Body of pancreas (tissue), 4 donors: ENCODE measurements around the gene COL6A3.

ENCODE experiments used
- POLR2A ChIP-seq, 3 donors: fragments of 450-650 bp; IDR thresholded peaks; one replicate each; pipeline ENCODE4 v1.6.1; 2016; ENCODE audit warnings: antibody characterized with exemption in 3 of 3, mild to moderate bottlenecking in 2 of 3
- TF ChIP-seq, protein P1 (sequence below), 7 experiments: fragments of 450-650 bp in 4 of 7; fragments of 200-600 bp in 3 of 7; sonication (generic) in 3 of 7; IDR thresholded peaks; one replicate each; pipeline ENCODE4 v1.5.1; 2016 to 2019; ENCODE audit warnings: antibody characterized with exemption in 7 of 7

DNA sequence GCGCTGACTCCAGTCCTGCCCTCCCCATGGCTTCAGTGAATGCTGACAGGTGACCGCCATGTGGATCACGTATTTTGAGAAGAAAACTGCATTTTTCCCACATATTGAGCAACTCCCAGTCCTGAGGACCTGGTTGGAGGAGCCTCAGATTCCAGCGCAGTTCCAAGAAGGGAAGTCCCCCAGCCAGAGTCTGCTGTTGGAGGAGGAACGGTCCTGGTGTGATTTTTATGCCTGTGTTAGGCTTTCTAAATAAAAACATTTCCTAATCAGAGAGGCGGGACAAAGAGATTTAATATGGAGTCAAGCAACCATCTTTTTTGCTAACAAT, 32.3 kb upstream of the COL6A3 start:
- TF ChIP-seq, protein P1, sequence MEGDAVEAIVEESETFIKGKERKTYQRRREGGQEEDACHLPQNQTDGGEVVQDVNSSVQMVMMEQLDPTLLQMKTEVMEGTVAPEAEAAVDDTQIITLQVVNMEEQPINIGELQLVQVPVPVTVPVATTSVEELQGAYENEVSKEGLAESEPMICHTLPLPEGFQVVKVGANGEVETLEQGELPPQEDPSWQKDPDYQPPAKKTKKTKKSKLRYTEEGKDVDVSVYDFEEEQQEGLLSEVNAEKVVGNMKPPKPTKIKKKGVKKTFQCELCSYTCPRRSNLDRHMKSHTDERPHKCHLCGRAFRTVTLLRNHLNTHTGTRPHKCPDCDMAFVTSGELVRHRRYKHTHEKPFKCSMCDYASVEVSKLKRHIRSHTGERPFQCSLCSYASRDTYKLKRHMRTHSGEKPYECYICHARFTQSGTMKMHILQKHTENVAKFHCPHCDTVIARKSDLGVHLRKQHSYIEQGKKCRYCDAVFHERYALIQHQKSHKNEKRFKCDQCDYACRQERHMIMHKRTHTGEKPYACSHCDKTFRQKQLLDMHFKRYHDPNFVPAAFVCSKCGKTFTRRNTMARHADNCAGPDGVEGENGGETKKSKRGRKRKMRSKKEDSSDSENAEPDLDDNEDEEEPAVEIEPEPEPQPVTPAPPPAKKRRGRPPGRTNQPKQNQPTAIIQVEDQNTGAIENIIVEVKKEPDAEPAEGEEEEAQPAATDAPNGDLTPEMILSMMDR (IDR thresholded peaks at IDR 0.05): no peak
- TF ChIP-seq POLR2A (IDR thresholded peaks at IDR 0.05): no peak
